GM12891 (cell line): ENCODE results near the gene ARHGAP8.

Experiments
- POLR2A ChIP-seq: IDR thresholded peaks from 2 replicates; pipeline ENCODE4 v1.6.1; 2011; ENCODE audit warnings: low read depth, low read length, control low read depth
- POLR2AphosphoS5 ChIP-seq: IDR thresholded peaks from 2 replicates; pipeline ENCODE4 v1.6.1; 2011; ENCODE audit warnings: low read depth, low read length, control low read depth
- SPI1 ChIP-seq: IDR thresholded peaks from 2 replicates; pipeline ENCODE4 v1.6.1; 2011; ENCODE audit warnings: low read depth, low read length, control low read depth
- TAF1 ChIP-seq: IDR thresholded peaks from 2 replicates; pipeline ENCODE4 v1.6.1; 2011; ENCODE audit warnings: low read depth, low read length, control low read depth

- TF ChIP-seq POLR2AphosphoS5 (no peak), POLR2A (no peak), TAF1 (no peak), SPI1 (no peak)
Measured at GRCh38 chr22:44714703-44715350, 37.5 kb upstream of the ARHGAP8 start.
